Fibroblast of lung (primary cell): ENCODE measurements around the gene FAM8A1. TPM values are rescaled to one million over a fixed set of nuclear protein-coding genes. Genes with fewer than 3 reads are reported as not detected.

Source experiments
- DNase-seq, 2 donors: peaks; one replicate each; pipeline versions ENCODE4 v3.0.0 to v3.0.0-alpha.2; 2010; ENCODE audit warnings: low read depth in 2 of 2
- H2AFZ ChIP-seq: 2 replicates; pipeline ENCODE4 v1.5.1; 2012; ENCODE audit warnings: low read length, control low read depth, inconsistent platforms
- H3K27ac ChIP-seq: 2 replicates; pipeline ENCODE4 v1.5.1; 2011; ENCODE audit warnings: low read length, control low read depth; ENCODE audit not compliant: insufficient read depth
- H3K27me3 ChIP-seq: 2 replicates; pipeline ENCODE4 v1.5.1; 2011; ENCODE audit warnings: mild to moderate bottlenecking, low read length; ENCODE audit not compliant: control insufficient read depth, insufficient read depth
- H3K36me3 ChIP-seq: 2 replicates; pipeline ENCODE4 v1.5.1; 2011; ENCODE audit warnings: low read length; ENCODE audit not compliant: control insufficient read depth, insufficient read depth
- H3K4me1 ChIP-seq: 2 replicates; pipeline ENCODE4 v1.5.1; 2011; ENCODE audit warnings: low read length; ENCODE audit not compliant: control insufficient read depth, insufficient read depth; ENCODE audit errors: extremely low read depth
- H3K4me2 ChIP-seq: 2 replicates; pipeline ENCODE4 v1.5.1; 2011; ENCODE audit warnings: low read length, control low read depth; ENCODE audit not compliant: insufficient read depth; ENCODE audit errors: extremely low read depth
- H3K4me3 ChIP-seq, 4 experiments: fragments of 200-600 bp in 1 of 4; sonication (generic) in 1 of 4; replicated peaks in 1 of 4; 2 replicates each; pipeline ENCODE4 v1.5.1; 2011 to 2016; ENCODE audit warnings: low read length in 4 of 4, low read depth in 3 of 4, mild to moderate bottlenecking in 3 of 4, control low read depth in 2 of 4, inconsistent platforms in 1 of 4, mixed read lengths in 1 of 4; ENCODE audit not compliant: insufficient read depth in 1 of 4; ENCODE audit errors: control extremely low read depth in 1 of 4
- H3K79me2 ChIP-seq: 2 replicates; pipeline ENCODE4 v1.5.1; 2012; ENCODE audit warnings: mild to moderate bottlenecking, low read length, inconsistent platforms; ENCODE audit not compliant: control insufficient read depth, insufficient read depth
- H3K9ac ChIP-seq: 2 replicates; pipeline ENCODE4 v1.5.1; 2011; ENCODE audit warnings: mild to moderate bottlenecking, low read length, control low read depth; ENCODE audit not compliant: insufficient read depth
- H3K9me3 ChIP-seq: 2 replicates; pipeline ENCODE4 v1.5.1; 2012; ENCODE audit warnings: low read depth, low read length; ENCODE audit not compliant: control insufficient read depth, insufficient read depth
- H4K20me1 ChIP-seq: 2 replicates; pipeline ENCODE4 v1.5.1; 2011; ENCODE audit warnings: low read length; ENCODE audit not compliant: control insufficient read depth, insufficient read depth; ENCODE audit errors: extremely low read depth
- CTCF ChIP-seq, 2 donors: IDR thresholded peaks in 1 of 2; conservative IDR thresholded peaks in 1 of 2; 1 replicate in 1 of 2; 2 replicates in 1 of 2; pipeline ENCODE4 v1.5.1; 2011 to 2012; ENCODE audit warnings: low read length in 2 of 2, control low read depth in 1 of 2, inconsistent platforms in 1 of 2, low read depth in 1 of 2, mild to moderate bottlenecking in 1 of 2
- EZH2 ChIP-seq: IDR thresholded peaks from 2 replicates; pipeline ENCODE4 v1.5.1; 2012; ENCODE audit warnings: low read length, control low read depth, mild to moderate bottlenecking; ENCODE audit errors: missing control alignments
- polyA plus RNA-seq, 2 donors: library from polyadenylated mRNA; depleted of rRNA in 1 of 2; stranded (reverse) in 1 of 2; unstranded in 1 of 2; fragments of >200 nt; gene quantifications; 2 replicates each; pipeline ENCODE4 v1.2.1, GENCODE V29; 2011 to 2012; ENCODE audit warnings: missing spikeins in 1 of 2
- total RNA-seq: library from RNA; depleted of rRNA; stranded (reverse); fragments of >200 nt; gene quantifications from 2 replicates; pipeline ENCODE4 v1.2.1, GENCODE V29; 2014

The FAM8A1 gene
- total and polyA plus RNA-seq, 2 donors (not counting 1 experiment from before 2014, with no cell fraction given) = 19.8 to 28.1 TPM

- H3K4me3 ChIP-seq = no peak overlapping the region
- no peaks in the 10 kb centered on the region for H4K20me1 ChIP-seq
- TF ChIP-seq EZH2 (no peak), CTCF (conservative IDR thresholded peaks at IDR 0.05 in 1 of 2, IDR thresholded peaks at IDR 0.05 in 1 of 2; ENCODE audit: low read depth in 1 of 2, low read length in 2 of 2) (no peak)
- no peaks in the 10 kb centered on the region for H3K4me1 ChIP-seq
- no peak for DNase-seq
- H3K4me2 ChIP-seq = no peak overlapping the region
- no peaks in the 10 kb centered on the region for H3K27me3 ChIP-seq
- no peak overlapping the region for H2AFZ ChIP-seq
- H3K36me3 ChIP-seq = peaks cover 3% of the 10 kb centered on the region
- H3K9me3 ChIP-seq = no peaks in the 10 kb centered on the region
- no peaks in the 10 kb centered on the region for H3K79me2 ChIP-seq
- no peak overlapping the region for H3K9ac ChIP-seq
- no peak overlapping the region for H3K27ac ChIP-seq
Observed at GRCh38 chr6:17610835-17611234, 10.7 kb downstream of the FAM8A1 start.

DNA sequence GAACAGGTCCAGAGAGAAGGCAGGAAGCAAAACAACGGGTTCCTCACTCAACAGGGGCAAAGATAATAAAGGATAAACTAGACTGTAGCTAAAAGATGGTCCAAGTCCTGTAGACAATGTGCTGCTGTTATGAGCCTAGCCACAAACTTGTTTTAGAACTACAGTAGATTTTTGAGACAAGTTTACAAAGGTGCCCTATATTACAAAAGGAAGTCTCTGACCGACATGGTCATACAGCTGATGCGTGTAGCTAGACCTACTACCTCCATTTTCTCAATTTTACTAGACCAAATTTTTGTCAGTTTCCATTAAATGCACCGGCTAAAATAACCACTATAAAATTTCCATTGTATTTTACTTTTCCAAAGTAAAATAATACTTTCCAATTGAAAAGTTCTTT lies 11.9 kb downstream of the FAM8A1 start:
- TF ChIP-seq EZH2 (no peak), CTCF (conservative IDR thresholded peaks at IDR 0.05 in 1 of 2, IDR thresholded peaks at IDR 0.05 in 1 of 2; ENCODE audit: low read depth in 1 of 2, low read length in 2 of 2) (no peak)

DNA sequence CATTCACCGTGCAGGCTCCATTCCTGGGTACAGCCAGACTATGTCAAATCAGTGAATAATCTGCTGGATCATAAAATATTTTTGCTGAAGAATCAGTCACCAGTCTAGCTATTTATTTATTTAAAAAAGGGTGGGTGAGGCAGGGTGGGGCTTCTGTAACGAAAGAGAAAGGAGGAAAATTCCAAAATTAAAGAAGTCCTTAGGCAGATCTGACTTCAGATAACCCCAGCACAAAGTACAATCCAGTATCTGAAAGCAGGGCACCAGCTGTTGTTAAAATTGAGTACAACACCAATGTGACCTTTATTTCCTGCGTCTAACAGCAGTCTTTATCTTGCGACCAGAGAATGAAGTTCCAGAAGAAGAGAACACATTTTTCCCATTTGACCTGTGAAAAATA lies 15.7 kb downstream of the FAM8A1 start:
- Histone ChIP-seq H3K27me3 (no peaks in the 10 kb centered on the region), H3K4me3 (no peak overlapping the region), H3K4me1 (no peaks in the 10 kb centered on the region), H3K4me2 (no peak overlapping the region), H4K20me1 (no peaks in the 10 kb centered on the region), H3K9me3 (no peaks in the 10 kb centered on the region), H3K79me2 (no peaks in the 10 kb centered on the region), H3K36me3 (no peaks in the 10 kb centered on the region), H3K27ac (no peak overlapping the region), H3K9ac (no peak overlapping the region), H2AFZ (no peak overlapping the region)
- no peak for TF ChIP-seq CTCF (conservative IDR thresholded peaks at IDR 0.05 in 1 of 2, IDR thresholded peaks at IDR 0.05 in 1 of 2; ENCODE audit: low read depth in 1 of 2, low read length in 2 of 2)
- TF ChIP-seq EZH2 = no peak
- no peak for DNase-seq

More for the DNA sequence above, 11.9 kb downstream of the FAM8A1 start:
- Histone ChIP-seq H3K4me3 (no peak overlapping the region), H3K9me3 (no peaks in the 10 kb centered on the region), H3K4me1 (no peaks in the 10 kb centered on the region), H3K4me2 (no peak overlapping the region), H3K36me3 (peaks cover 3% of the 10 kb centered on the region), H3K9ac (no peak overlapping the region), H3K27ac (no peak overlapping the region), H3K27me3 (no peaks in the 10 kb centered on the region), H2AFZ (no peak overlapping the region), H3K79me2 (no peaks in the 10 kb centered on the region), H4K20me1 (no peaks in the 10 kb centered on the region)
- no peak for DNase-seq
